Measurements from ENCODE around the gene TRNT1.

Gene TRNT1

DNA sequence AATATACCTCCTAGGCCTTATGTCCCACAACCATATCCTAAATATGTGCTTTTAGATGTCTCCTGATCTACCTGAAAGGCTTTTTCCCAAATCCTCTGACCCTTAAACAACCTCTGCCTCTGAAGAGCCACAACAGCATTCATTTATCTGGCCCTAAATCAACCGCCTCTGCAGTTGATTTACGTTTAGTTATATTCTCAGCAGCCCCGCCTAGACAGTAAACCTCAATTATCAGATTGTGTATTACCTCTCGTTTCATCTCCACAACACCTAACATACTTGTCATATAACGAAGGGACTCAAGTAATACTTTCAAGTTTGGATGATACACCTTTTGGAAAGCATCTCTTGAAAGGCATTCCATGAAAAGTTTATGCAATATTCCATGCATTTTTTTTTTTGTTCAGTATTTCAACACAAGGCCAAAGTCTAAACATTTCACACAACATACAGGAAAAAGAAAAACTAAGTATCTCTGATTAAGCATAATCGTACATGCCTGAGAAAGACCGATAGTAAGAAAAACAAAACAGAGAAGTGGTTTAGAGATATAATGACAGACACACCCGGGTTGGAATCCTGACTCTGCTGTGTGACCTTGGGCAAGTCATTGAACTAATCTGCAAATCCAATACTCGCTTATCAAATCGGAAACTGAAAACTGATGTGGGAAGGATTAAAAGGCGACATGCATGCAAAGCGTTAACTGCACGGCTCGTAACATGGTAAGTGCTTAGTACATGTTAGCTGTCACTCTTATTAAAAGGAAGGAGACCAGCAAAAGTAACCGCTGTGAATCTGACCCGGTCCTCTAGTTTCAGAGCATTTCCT is 52.0 kb downstream of the TRNT1 start:
- no peak for DNase-seq (ENCODE audit: low spot score)

DNA sequence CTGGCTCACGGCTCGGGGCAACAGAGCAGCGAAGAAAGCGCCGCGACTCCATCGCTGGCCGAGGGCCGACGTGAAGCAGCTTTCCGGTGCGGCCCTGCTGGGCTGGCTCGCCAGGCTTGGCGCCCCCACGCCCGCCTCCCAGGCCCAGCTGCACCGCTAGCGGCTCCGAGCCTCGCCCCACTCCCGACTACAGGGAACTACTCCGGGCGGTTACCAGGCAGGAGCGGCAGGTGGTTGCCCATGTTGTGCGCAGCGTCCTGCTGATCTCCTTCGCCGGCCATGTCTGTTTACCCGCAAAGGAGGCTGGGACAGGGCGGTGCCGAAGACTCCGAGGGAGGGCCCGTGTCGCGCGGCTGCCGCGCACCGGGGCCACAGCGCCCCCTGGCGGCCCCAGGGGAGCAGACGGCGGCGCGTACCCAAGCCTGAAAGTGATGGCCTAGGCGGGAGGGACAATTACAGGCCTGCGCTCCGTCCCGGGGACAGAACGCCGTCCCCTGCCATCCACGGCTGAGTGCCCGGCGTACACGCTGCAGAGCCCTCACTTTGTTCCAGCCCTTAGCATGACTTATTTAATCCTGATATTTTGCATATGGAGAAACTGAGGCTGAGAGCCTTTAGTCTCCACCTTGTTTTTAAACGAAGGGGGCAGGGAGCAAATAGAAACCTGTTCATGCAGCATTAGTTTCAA is 52.8 kb downstream of the TRNT1 start, which contains the start of gene CRBN:
Gene CRBN (minus strand): TSS at position 285 of the 688 bp plus-strand sequence. CDS start 4 bp downstream, at position 281.
- DNase-seq (ENCODE audit: low spot score), result peak; percentile 88

DNA sequence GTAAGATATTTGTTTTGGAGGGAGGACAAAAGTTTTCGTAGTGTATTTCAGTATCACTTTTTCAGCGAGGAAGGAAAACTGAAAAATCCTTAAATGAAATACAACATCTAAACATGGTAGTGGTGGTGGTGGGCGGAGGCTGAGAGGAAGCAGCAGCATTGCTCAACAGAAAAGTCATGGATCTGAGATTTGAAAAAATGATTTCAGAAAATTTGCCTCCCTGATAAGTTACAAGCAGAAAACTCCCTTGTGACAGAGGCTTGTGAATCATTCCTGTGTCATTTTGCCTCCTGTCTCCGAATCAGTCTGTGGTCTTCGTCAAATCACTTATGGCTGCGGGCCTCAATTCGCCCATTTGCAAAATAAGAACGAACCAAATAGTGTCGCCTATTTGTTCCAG is 53.7 kb downstream of the TRNT1 start:
- DNase-seq (ENCODE audit: low spot score), result no peak

DNA sequence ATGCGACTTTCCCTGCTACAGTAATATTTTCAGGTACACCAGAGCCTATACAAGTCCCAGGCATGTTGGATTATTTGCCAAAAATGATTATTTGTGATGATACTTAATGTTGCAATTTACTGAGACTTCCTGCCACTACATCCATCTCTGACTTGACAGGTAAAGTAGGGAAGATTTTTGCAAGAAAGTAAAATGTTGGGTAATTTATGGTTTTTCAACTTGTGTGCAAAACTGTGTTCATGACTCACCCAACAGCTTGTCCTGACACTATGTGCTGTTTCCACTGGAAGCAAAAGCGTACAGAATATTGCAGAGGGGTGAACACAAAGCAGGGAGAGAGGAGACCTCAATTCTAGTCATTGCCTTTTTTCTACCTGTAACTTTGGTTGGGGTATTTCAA is 58.1 kb downstream of the TRNT1 start:
- DNase-seq (ENCODE audit: low spot score), result no peak

DNA sequence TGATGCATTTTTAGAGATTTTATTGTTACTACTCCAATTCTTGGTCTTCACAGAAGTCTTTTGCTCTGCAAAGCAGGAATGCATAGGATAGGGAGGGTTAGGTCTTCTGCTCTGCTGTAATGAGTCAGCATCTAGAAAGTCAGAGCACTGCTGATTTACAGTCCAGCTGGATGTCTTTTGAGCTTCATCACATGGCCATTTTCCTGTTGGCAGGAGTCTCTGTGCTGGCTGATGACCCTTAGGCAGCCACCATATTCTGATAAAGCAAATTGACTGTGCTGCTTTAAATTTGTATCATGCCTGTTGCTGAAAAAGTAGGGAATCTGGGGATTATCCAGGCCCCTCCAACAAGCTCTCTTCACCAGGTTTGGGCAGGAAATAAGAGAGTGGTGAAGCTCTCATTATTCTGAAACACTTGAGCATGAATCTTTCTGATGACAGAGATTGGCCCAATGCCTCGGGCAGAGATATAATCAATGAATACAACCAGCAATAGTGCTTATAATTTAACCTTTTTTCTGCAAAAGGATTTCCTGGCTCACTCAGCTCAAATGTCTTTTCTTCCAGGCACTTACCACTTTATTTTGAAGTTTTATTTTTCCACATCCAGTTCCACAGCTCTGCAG is 62.5 kb downstream of the TRNT1 start:
- no peak for DNase-seq (ENCODE audit: low spot score)

DNA sequence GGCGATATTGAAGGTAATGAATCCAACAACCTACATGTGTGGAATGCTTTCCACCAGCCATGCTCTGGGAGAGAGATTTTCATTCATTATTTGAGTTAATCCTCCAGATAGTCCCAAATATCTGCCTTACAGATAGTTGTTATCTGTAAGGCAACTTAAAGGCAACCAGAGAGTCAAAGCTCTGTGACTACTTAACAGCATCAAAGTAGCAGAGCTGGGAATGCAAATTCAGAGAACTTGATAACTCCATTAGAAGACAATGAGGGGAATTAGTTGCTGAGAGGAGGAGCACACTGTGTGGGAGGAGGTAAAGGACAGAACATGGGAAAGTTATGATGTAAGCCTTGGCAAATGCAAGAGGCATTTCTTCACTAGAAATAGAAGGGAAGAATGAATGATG is 63.2 kb downstream of the TRNT1 start:
- DNase-seq (ENCODE audit: low spot score), result no peak

DNA sequence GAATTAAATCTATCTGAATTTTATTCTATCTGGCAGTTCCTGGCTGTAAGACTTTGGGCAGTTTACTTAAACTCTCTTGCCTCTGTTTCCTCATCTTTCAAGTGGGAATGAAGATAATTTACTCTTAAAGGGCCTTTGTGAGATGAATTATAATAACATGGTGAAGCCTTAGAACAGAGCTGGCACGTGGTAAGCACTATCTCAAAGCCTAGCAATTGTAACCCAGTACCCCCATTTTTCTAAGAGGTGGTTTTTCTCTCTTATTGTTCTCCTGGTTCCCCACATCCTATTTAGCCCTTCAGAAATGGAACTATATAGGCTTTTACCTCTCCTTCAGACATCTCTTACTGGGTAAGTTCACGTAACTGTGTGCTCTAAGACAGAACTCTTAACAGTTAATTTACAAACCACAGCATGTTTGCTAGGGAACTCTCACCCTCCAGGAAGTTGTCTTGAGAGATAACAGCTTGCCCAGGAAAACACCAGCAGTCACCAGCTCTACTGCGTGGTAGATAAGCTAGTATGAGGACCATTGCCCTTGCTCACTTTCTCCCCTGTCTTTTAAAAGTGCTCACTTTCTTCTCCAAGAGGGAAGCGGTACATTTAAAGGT is 65.0 kb downstream of the TRNT1 start:
- no peak for DNase-seq (ENCODE audit: low spot score)

DNA sequence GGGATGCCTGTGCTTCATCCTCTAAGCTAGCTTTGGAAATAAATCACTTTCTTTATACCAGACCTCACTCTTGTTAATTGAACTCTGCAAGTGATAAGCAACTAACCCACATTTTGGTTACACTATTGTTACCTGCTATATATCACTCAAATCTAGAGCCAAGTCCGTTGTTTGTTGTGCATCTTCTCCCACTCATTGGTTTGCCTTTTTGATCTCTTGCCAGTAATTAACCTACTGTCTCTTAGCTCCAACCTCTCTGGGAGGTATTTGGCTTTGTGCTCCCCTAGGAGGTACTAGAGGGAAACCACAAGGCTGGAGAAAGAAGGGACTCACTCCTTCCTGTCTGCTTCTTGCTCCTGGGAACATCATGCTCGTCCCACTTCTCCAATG is 65.5 kb downstream of the TRNT1 start:
- no peak for DNase-seq (ENCODE audit: low spot score)

DNA sequence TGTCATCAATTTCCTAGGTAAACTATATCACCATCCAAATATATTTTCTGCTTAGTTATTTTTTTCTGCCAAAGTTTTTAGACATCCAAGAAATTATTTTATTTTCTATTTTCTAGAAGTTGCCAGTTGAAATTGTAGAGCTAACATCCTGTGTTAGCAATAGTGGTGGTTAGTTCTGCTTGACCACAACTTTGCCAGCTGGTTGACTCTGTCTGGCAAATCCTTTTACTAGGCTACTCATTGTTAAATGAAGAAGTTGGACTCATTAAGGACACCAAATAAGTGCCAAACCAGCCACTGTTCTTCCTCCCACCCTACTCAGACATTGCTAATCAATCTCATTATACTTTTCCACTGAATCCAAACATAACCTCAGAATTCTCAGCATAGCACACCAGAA is 68.1 kb downstream of the TRNT1 start:
- no peak for DNase-seq (ENCODE audit: low spot score)

DNA sequence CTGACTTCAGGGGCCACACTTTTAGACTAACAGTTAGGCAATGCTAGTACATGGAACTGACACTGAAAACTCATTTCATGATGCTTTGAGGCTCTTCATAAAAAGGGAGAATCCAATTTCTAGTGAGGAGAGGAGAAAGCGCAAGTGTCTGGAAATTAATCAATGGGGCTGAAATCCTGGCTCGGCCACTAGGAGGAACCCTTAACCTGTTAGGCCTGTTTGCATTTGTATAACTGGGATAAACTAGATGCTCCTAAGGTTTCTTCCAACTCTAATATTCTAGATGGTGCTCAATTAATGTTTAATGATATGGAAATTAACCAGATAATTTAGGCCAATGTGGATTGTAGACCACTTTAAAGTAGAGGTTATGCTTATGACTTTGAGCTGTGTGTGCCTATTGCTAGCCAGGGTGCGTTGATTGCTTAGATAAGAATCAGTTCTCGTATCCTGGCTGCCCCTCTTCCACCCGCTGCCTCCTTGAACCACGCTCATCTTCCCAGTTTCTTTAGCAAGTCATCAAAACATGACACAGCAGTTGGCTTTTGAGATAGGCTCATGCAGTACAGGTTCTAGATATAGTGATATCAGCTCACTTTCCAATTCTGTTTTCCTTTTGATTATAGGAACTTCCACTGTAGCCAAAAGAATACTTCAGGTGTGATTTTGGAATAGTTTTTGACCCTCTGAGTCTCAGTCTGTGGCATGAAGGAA is 69.6 kb downstream of the TRNT1 start:
- DNase-seq (ENCODE audit: low spot score), result no peak

Measured in globus pallidus (tissue), 1 donor.